Panc1 (cell line): ENCODE results near the gene DVL2. TPM values are rescaled to one million over a fixed set of nuclear protein-coding genes. Genes with fewer than 3 reads are reported as not detected.

Source experiments
- ATAC-seq: fragments of 200-7000 bp; cut with Tn5 transposase; 2 replicates; pipeline ENCODE4 v1.9.1; 2020; ENCODE audit warnings: mild to moderate bottlenecking, moderate library complexity
- BruUV-seq: library from RNA; stranded (reverse); fragments of 400-500 nt; replicated peaks from 2 replicates; lab custom pipeline; 2021; lab: Mats Ljungman, UMichigan
- CTCF ChIA-PET: fragments of 300-600 bp; sonication (Branson Sonifier 250); formaldehyde crosslinking; loops from one replicate; lab custom pipeline; 2022; ENCODE audit warnings: antibody characterized with exemption; lab: Charles Lee
- POLR2A ChIA-PET: fragments of 300-600 bp; sonication (Branson Sonifier 250); formaldehyde crosslinking; loops from one replicate; lab custom pipeline; 2022; ENCODE audit warnings: antibody characterized with exemption; lab: Charles Lee
- DNase-seq: peaks from one replicate; pipeline ENCODE4 v3.0.0-alpha.2; 2010; ENCODE audit warnings: low read depth, low spot score
- H3K27ac ChIP-seq: 2 replicates; pipeline ENCODE4 v1.5.1; 2011; ENCODE audit warnings: mild to moderate bottlenecking, low read length, inconsistent platforms
- H3K27me3 ChIP-seq: fragments of 200-500 bp; sonication (Bioruptor generic); 2 replicates; pipeline ENCODE4 v1.6.0; 2014; ENCODE audit warnings: low read length, inconsistent platforms; ENCODE audit not compliant: control insufficient read depth, insufficient read depth
- H3K36me3 ChIP-seq: fragments of 200-500 bp; sonication (Bioruptor generic); 2 replicates; pipeline ENCODE4 v1.5.1; 2014; ENCODE audit warnings: inconsistent platforms, mild to moderate bottlenecking, low read length, moderate library complexity; ENCODE audit not compliant: control insufficient read depth, insufficient read depth
- H3K4me1 ChIP-seq: 2 replicates; pipeline ENCODE4 v1.5.1; 2011; ENCODE audit warnings: inconsistent platforms, mild to moderate bottlenecking, low read length, moderate library complexity; ENCODE audit not compliant: control insufficient read depth, insufficient read depth
- H3K4me3 ChIP-seq, 2 experiments: 2 replicates each; pipeline ENCODE4 v1.5.1; 2011 to 2012; ENCODE audit warnings: low read depth in 2 of 2, low read length in 2 of 2, mild to moderate bottlenecking in 2 of 2, inconsistent platforms in 1 of 2, moderate library complexity in 1 of 2
- H3K9me3 ChIP-seq: fragments of 200-500 bp; sonication (Bioruptor generic); 2 replicates; pipeline ENCODE4 v1.5.1; 2014; ENCODE audit warnings: low read depth, mild to moderate bottlenecking, inconsistent platforms, low read length, moderate library complexity; ENCODE audit not compliant: control insufficient read depth, insufficient read depth
- POLR2AphosphoS5 ChIP-seq: IDR thresholded peaks from 2 replicates; pipeline ENCODE4 v1.6.1; 2012; ENCODE audit warnings: mild to moderate bottlenecking, low read depth, low read length, moderate library complexity
- SIN3A ChIP-seq: IDR thresholded peaks from 2 replicates; pipeline ENCODE4 v1.6.1; 2012; ENCODE audit warnings: low read depth, mild to moderate bottlenecking, low read length, moderate library complexity, borderline replicate concordance; ENCODE audit not compliant: insufficient read depth
- TCF7L2 ChIP-seq: IDR thresholded peaks from 2 replicates; pipeline ENCODE4 v1.6.1; 2011; ENCODE audit warnings: mild to moderate bottlenecking, low read depth, low read length, inconsistent platforms
- in situ Hi-C: cut with HindIII; loops from 2 replicates; pipeline ENCODE4 v1.10.0; 2016; ENCODE audit warnings: low sequenced_read_pairs, low pct_unique_long_range_greater_than_20kb
- intact Hi-C: fragments of 100-400 bp; cut with micrococcal nuclease; formaldehyde crosslinking; loops from one replicate; pipeline ENCODE4 v1.10.0; 2022; ENCODE audit not compliant: unreplicated experiment
- total RNA-seq: library from RNA; stranded (reverse); gene quantifications from one replicate; pipeline ENCODE4 v1.2.1, GENCODE V29; 2021; ENCODE audit not compliant: unreplicated experiment
- TF ChIP-seq, protein P1 (sequence below), 2 experiments: IDR thresholded peaks; 2 replicates each; pipeline ENCODE4 v1.6.1; 2011 to 2012; ENCODE audit warnings: low read depth in 2 of 2, control low read depth in 1 of 2, low read length in 1 of 2, mild to moderate bottlenecking in 1 of 2, moderate library complexity in 1 of 2; ENCODE audit not compliant: insufficient read depth in 1 of 2
- TF ChIP-seq, protein P2 (sequence below): fragments of 450-650 bp; IDR thresholded peaks from 2 replicates; pipeline ENCODE4 v1.5.1; 2017; ENCODE audit warnings: mild to moderate bottlenecking

DVL2 gene
- total RNA-seq, 1 experiment from 2014 or later: 84.2 TPM

DNA sequence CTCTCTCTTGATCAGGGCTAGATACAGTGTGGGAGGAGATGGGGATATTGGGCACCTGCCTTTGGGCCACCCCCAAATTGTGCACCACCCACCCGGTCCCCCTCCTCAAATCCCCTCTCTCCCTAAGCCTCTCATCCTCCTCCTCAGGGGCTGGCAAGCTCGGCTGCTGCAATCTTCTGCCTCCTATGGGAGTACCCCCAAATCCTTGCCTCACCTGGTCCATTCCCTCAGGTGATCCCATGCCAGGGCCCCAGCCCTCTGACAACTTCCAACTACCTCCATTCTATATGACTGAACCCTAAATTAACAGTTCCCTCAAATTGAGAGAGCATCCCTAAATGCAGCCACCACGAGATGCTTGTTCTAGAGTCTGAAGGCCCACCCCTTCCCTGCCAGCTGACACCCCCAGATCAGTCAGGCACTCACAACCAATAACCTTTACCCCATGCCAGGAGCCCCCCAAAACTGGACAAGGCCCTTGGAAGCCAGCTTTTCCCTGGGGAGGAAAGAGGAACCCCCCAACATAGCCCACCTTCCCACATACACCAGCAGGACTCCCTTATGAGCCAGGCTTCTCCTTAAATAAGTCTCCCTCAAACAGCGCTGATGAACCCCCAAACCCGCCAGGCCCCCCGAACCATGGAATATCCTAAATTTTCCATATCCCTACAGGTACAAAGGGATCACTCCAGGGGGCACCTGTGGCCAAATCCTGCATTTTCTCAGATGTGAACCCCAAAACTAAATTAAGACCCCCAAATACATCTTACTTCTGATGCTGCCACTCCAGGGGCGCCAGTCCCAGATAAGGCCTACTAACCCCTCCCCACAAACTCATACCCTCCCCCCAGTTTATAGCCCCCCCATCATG is 17.8 kb downstream of the DVL2 start:
- BruUV-seq: TSS peak; percentile 55
- Histone ChIP-seq H3K36me3 (peaks cover 5% of the 10 kb centered on the region; the same call in 1 of the 2 replicates), H3K27ac (peak overlapping the region; percentile 73), H3K4me3 (peak overlapping the region; percentile 53 to 67), H3K4me1 (peaks cover 36% of the 10 kb centered on the region), H3K27me3 (no peaks in the 10 kb centered on the region), H3K9me3 (no peaks in the 10 kb centered on the region)
- ATAC-seq (no peak), DNase-seq (no peak)
- in situ Hi-C loops (no loop called here), intact Hi-C loops (no loop called here)
- TF ChIP-seq SIN3A: no peak
- no peak for TF ChIP-seq TCF7L2
- CTCF ChIA-PET: interaction anchor here (0.6 kb wide), 2 partner anchors 123 to 170 kb away, joined by 10 to 12 read pairs; no protein-coding TSS in a partner anchor
- POLR2A ChIA-PET: interaction anchor here (0.6 kb wide), 1 partner anchor 88 kb away, joined by 25 read pairs; no protein-coding TSS in a partner anchor

DNA sequence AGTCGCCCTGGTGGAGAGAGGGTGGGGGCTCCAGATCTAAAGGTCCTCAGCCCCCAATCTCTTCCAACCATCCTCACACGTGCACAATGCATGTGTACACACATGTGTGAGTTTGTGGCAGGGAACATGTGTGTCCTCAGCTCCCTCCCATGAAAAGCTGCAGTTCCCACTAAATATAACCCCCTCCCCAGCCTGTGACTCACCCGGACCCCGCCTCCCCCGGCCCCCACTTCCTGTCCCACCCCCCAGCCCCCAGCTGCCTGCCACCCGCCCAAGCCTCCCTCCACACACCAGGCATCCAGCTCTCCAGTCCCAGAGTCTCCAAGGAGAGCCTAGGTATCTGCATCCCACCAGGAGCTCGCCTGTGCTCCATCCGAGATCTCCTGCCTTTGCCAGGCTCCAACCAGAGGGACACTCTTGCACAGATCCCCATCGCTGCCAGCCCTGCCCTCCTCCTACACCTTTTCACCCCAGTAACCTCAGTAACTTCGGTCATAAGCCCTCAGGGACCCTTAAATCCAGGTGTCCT is 18.6 kb downstream of the DVL2 start:
- in situ Hi-C loops: no loop called here
- Histone ChIP-seq H3K36me3 (peaks cover 5% of the 10 kb centered on the region; the same call in 1 of the 2 replicates), H3K9me3 (no peaks in the 10 kb centered on the region), H3K27ac (peak overlapping the region; percentile 73), H3K4me3 (peak overlapping the region; percentile 53 to 70), H3K4me1 (peaks cover 29% of the 10 kb centered on the region), H3K27me3 (no peaks in the 10 kb centered on the region)
- intact Hi-C loops: no loop called here
- CTCF ChIA-PET: interaction anchor here (0.5 to 0.6 kb wide), 3 partner anchors 38 to 169 kb away, joined by 3 to 12 read pairs (median 10); no protein-coding TSS in a partner anchor
- no TSS peak for BruUV-seq
- no peak for DNase-seq
- no peak for ATAC-seq
- TF ChIP-seq, protein P1, sequence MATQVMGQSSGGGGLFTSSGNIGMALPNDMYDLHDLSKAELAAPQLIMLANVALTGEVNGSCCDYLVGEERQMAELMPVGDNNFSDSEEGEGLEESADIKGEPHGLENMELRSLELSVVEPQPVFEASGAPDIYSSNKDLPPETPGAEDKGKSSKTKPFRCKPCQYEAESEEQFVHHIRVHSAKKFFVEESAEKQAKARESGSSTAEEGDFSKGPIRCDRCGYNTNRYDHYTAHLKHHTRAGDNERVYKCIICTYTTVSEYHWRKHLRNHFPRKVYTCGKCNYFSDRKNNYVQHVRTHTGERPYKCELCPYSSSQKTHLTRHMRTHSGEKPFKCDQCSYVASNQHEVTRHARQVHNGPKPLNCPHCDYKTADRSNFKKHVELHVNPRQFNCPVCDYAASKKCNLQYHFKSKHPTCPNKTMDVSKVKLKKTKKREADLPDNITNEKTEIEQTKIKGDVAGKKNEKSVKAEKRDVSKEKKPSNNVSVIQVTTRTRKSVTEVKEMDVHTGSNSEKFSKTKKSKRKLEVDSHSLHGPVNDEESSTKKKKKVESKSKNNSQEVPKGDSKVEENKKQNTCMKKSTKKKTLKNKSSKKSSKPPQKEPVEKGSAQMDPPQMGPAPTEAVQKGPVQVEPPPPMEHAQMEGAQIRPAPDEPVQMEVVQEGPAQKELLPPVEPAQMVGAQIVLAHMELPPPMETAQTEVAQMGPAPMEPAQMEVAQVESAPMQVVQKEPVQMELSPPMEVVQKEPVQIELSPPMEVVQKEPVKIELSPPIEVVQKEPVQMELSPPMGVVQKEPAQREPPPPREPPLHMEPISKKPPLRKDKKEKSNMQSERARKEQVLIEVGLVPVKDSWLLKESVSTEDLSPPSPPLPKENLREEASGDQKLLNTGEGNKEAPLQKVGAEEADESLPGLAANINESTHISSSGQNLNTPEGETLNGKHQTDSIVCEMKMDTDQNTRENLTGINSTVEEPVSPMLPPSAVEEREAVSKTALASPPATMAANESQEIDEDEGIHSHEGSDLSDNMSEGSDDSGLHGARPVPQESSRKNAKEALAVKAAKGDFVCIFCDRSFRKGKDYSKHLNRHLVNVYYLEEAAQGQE (IDR thresholded peaks at IDR 0.05; ENCODE audit: insufficient read depth in 1 of 2, low read depth in 2 of 2, low read length in 1 of 2): no peak
- no peak for TF ChIP-seq TCF7L2
- no peak for TF ChIP-seq SIN3A
- TF ChIP-seq, protein P2, sequence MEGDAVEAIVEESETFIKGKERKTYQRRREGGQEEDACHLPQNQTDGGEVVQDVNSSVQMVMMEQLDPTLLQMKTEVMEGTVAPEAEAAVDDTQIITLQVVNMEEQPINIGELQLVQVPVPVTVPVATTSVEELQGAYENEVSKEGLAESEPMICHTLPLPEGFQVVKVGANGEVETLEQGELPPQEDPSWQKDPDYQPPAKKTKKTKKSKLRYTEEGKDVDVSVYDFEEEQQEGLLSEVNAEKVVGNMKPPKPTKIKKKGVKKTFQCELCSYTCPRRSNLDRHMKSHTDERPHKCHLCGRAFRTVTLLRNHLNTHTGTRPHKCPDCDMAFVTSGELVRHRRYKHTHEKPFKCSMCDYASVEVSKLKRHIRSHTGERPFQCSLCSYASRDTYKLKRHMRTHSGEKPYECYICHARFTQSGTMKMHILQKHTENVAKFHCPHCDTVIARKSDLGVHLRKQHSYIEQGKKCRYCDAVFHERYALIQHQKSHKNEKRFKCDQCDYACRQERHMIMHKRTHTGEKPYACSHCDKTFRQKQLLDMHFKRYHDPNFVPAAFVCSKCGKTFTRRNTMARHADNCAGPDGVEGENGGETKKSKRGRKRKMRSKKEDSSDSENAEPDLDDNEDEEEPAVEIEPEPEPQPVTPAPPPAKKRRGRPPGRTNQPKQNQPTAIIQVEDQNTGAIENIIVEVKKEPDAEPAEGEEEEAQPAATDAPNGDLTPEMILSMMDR: no peak
- no peak for TF ChIP-seq POLR2AphosphoS5
- POLR2A ChIA-PET: interaction anchor here (0.6 kb wide), 1 partner anchor 89 kb away, joined by 25 read pairs; no protein-coding TSS in a partner anchor
